ENCODE results near the gene TRIM34.

- TF ChIP-seq SMC3 (IDR thresholded peaks at IDR 0.05) = no peak
- no peak for TF ChIP-seq EHMT2 (IDR thresholded peaks at IDR 0.05; ENCODE audit: low read depth)
- no peak for TF ChIP-seq CTCF (IDR thresholded peaks at IDR 0.05)
- TF ChIP-seq RNF2 (IDR thresholded peaks at IDR 0.05; ENCODE audit: borderline replicate concordance, low read depth) = no peak
- no peak for TF ChIP-seq KDM1A (IDR thresholded peaks at IDR 0.05; ENCODE audit: low read depth)
- no peak for TF ChIP-seq USF2 (IDR thresholded peaks at IDR 0.05)
- no peak for TF ChIP-seq CBX2 (IDR thresholded peaks at IDR 0.05; ENCODE audit: borderline replicate concordance, low read depth)
- no peak for TF ChIP-seq CHD4 (IDR thresholded peaks at IDR 0.05; ENCODE audit: borderline replicate concordance)
- no peak for TF ChIP-seq REST (IDR thresholded peaks at IDR 0.05)
These were observed 18.8 kb downstream of the TRIM34 start for GRCh38 chr11:5643585-5643984.
